ENCODE data around the gene CYB5B. TPM values are rescaled to one million over a fixed set of nuclear protein-coding genes. Genes with fewer than 3 reads are reported as not detected.

Gene CYB5B
- 100 to 1,000 TPM; 179 to 183 TPM for total RNA-seq

- ChIA-PET POLR2A (interaction anchor here (0.8 to 1.6 kb wide), 10 partner anchors 11 to 145 kb away, joined by 3 to 9 read pairs (median 5); partner anchors contain the start of genes NFAT5 and TERF2), CTCF (interaction anchor here (0.7 to 1.6 kb wide), 4 partner anchors 11 to 140 kb away, joined by 3 to 20 read pairs (median 6); no protein-coding TSS in a partner anchor)
- H3K4me3 Mint-ChIP-seq, result peak within 1 kb of the TSS; percentile 93
- DNase-seq (peak; percentile 98), ATAC-seq (peak; percentile 98)
- H3K27me3 Mint-ChIP-seq (ENCODE audit: low read depth), result no peaks in the 10 kb centered on the region
- H3K27ac Mint-ChIP-seq, result peak within 1 kb of the TSS; percentile 91
- peaks cover 11% of the 10 kb centered on the region for H3K9me3 Mint-ChIP-seq (ENCODE audit: insufficient read depth)
- H3K4me1 Mint-ChIP-seq (ENCODE audit: low read depth), result peaks cover 33% of the 10 kb centered on the region
- H3K36me3 Mint-ChIP-seq (ENCODE audit: low read depth), result peaks cover 41% of the 10 kb centered on the region
Measured at GRCh38 chr16:69424053-69424934, at the start of gene CYB5B. Gene CYB5B (plus strand): TSS chr16:69424619. CDS start chr16:69424684, 65 bp downstream.

- Mint-ChIP-seq H3K36me3 (ENCODE audit: low read depth) (peaks cover 55% of the 10 kb centered on the region), H3K4me1 (ENCODE audit: low read depth) (peaks cover 9% of the 10 kb centered on the region), H3K9me3 (ENCODE audit: insufficient read depth) (no peaks in the 10 kb centered on the region), H3K4me3 (no peak overlapping the region), H3K27ac (no peak overlapping the region), H3K27me3 (ENCODE audit: low read depth) (no peaks in the 10 kb centered on the region)
- ChIA-PET CTCF (interaction anchor here (1.4 kb wide), 1 partner anchor 8 kb away, joined by 3 read pairs; no protein-coding TSS in a partner anchor), POLR2A (no interaction called here)
- DNase-seq (no peak), ATAC-seq (no peak)
Measured at GRCh38 chr16:69376393-69377059, 47.9 kb upstream of the CYB5B start.

DNA sequence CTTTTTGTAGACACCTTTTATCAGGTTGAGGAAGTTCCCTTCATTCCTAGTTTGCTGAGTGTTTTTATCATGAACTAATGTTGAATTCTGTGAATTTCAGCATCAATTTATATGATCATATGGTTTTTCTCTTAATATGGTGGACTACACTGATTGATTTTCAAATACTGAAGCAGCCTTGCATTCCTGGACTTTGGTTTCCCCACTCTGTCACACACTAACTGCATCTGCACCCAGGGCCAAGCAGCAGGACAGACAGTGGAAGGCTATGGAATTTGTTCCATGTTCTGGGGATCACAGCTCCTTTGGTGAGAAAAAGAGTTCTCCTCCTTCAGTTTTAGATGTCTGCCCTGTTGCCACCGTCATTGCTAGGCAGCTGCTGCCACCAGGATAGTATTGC, 46.4 kb upstream of the CYB5B start:
- DNase-seq, result no peak
- no peak for ATAC-seq
- Mint-ChIP-seq H3K36me3 (ENCODE audit: low read depth) (peaks cover 57% of the 10 kb centered on the region), H3K9me3 (ENCODE audit: insufficient read depth) (no peaks in the 10 kb centered on the region), H3K4me3 (no peak overlapping the region), H3K4me1 (ENCODE audit: low read depth) (peaks cover 12% of the 10 kb centered on the region), H3K27me3 (ENCODE audit: low read depth) (no peaks in the 10 kb centered on the region), H3K27ac (peak overlapping the region; percentile 8)
- CTCF ChIA-PET, result interaction anchor here (0.6 kb wide), 1 partner anchor 156 kb away, joined by 3 read pairs; no protein-coding TSS in a partner anchor
- POLR2A ChIA-PET, result no interaction called here

DNA sequence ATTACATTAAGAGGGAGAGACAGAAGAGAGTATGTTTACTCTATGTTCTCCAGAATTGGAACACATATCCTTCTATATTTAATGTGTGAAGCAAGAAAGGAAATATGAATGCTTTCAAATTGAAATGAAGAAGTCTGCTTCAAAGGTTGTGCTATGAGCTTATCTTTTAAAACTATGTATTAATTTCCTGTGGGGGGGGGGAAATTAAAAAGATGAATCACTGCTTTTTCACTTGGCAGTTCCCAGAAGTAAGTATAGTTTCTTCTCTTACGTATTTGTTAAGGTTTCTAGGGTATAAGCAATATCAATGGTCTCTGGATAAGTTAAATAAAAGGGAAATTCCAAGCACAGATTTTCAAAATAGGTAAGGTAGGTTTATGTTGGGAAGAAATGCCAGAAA, 45.7 kb upstream of the CYB5B start:
- H3K27ac Mint-ChIP-seq, result no peak overlapping the region
- no peaks in the 10 kb centered on the region for H3K27me3 Mint-ChIP-seq (ENCODE audit: low read depth)
- ChIA-PET POLR2A (no interaction called here), CTCF (interaction anchor here (0.6 to 1.8 kb wide), 2 partner anchors 155 to 376 kb away, joined by 3 to 5 read pairs; partner anchors contain the start of gene NOB1)
- DNase-seq (no peak), ATAC-seq (no peak)
- H3K4me3 Mint-ChIP-seq, result no peak overlapping the region
- peaks cover 18% of the 10 kb centered on the region for H3K4me1 Mint-ChIP-seq (ENCODE audit: low read depth)
- no peaks in the 10 kb centered on the region for H3K9me3 Mint-ChIP-seq (ENCODE audit: insufficient read depth)
- peaks cover 58% of the 10 kb centered on the region for H3K36me3 Mint-ChIP-seq (ENCODE audit: low read depth)

- Mint-ChIP-seq H3K4me1 (ENCODE audit: low read depth) (peaks cover 28% of the 10 kb centered on the region), H3K27ac (no peak overlapping the region), H3K36me3 (ENCODE audit: low read depth) (peaks cover 66% of the 10 kb centered on the region), H3K27me3 (ENCODE audit: low read depth) (no peaks in the 10 kb centered on the region), H3K9me3 (ENCODE audit: insufficient read depth) (no peaks in the 10 kb centered on the region), H3K4me3 (no peak overlapping the region)
- ChIA-PET CTCF (interaction anchor here (0.8 to 0.9 kb wide), 2 partner anchors 15 to 41 kb away, joined by 3 to 6 read pairs; no protein-coding TSS in a partner anchor), POLR2A (interaction anchor here (0.6 to 0.7 kb wide), 2 partner anchors 164 to 847 kb away, joined by 3 to 5 read pairs; no protein-coding TSS in a partner anchor)
- ATAC-seq (no peak), DNase-seq (no peak)
Measured at GRCh38 chr16:69381231-69381630, 43.2 kb upstream of the CYB5B start.

DNA sequence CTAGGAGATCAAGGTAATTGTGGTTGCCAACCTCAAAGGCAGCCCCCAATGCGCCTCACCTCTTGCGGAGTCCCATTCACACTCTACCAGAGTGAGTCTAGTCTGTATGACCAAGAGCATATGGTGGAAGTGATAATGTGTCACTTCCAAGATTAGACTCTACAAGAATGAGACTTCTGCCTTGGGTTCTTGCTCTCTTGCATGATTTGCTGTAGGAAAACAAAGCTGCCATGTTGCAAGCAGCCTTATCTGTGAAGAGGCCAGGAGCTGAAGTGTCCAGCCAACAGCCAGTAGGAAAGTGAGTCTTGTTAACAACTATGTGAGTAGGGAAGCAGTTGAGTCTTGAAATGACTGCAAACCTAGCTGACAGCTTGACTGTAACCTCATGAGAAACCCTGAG, 42.0 kb upstream of the CYB5B start:
- ATAC-seq (no peak), DNase-seq (no peak)
- no peak overlapping the region for H3K27ac Mint-ChIP-seq
- POLR2A ChIA-PET, result interaction anchor here (0.7 to 1.3 kb wide), 3 partner anchors 41 to 182 kb away, joined by 3 to 4 read pairs (median 3); no protein-coding TSS in a partner anchor
- CTCF ChIA-PET, result interaction anchor here (0.8 to 0.9 kb wide), 2 partner anchors 12 to 14 kb away, joined by 3 to 8 read pairs; no protein-coding TSS in a partner anchor
- no peaks in the 10 kb centered on the region for H3K9me3 Mint-ChIP-seq (ENCODE audit: insufficient read depth)
- H3K36me3 Mint-ChIP-seq (ENCODE audit: low read depth), result peaks cover 62% of the 10 kb centered on the region
- peaks cover 28% of the 10 kb centered on the region for H3K4me1 Mint-ChIP-seq (ENCODE audit: low read depth)
- H3K4me3 Mint-ChIP-seq, result no peak overlapping the region
- H3K27me3 Mint-ChIP-seq (ENCODE audit: low read depth), result no peaks in the 10 kb centered on the region

- H3K4me3 Mint-ChIP-seq, result peak overlapping the region; percentile 89
- H3K9me3 Mint-ChIP-seq (ENCODE audit: insufficient read depth), result no peaks in the 10 kb centered on the region
- DNase-seq, result no peak
- no peaks in the 10 kb centered on the region for H3K27me3 Mint-ChIP-seq (ENCODE audit: low read depth)
- peaks cover 32% of the 10 kb centered on the region for H3K4me1 Mint-ChIP-seq (ENCODE audit: low read depth)
- POLR2A ChIA-PET, result interaction anchor here (0.7 kb wide), 2 partner anchors 179 to 370 kb away, joined by 3 read pairs; partner anchors contain the start of gene NOB1
- H3K27ac Mint-ChIP-seq, result peak overlapping the region; percentile 93
- no peak for ATAC-seq
- CTCF ChIA-PET, result interaction anchor here (0.6 to 4.6 kb wide), 5 partner anchors 9 to 370 kb away, joined by 3 to 40 read pairs (median 4); partner anchors contain the start of genes COG8 and NOB1
- peaks cover 40% of the 10 kb centered on the region for H3K36me3 Mint-ChIP-seq (ENCODE audit: low read depth)
Measured at GRCh38 chr16:69384974-69385373, 39.4 kb upstream of the CYB5B start.

DNA sequence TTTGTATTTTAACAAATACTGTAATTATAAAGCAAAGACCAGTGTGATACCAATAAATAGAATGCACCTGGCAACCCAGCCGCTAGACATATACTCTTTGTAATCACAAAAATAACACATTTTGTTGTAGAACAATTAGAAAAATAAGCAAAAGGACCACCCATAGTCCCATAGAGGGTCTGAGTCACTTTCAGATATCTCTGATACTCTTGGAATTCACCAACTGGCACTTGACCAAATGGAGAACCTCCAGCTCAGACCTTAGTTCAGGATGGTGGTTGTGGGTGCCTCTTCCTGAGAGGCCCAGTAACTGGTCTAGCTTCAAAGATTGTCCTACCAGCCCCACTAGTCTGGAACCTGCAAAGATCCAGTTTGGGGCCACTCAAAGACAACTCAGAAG, 37.8 kb upstream of the CYB5B start:
- peaks cover 32% of the 10 kb centered on the region for H3K4me1 Mint-ChIP-seq (ENCODE audit: low read depth)
- H3K36me3 Mint-ChIP-seq (ENCODE audit: low read depth), result peaks cover 29% of the 10 kb centered on the region
- ATAC-seq (no peak), DNase-seq (no peak)
- H3K27ac Mint-ChIP-seq, result no peak overlapping the region
- ChIA-PET POLR2A (interaction anchor here (0.7 to 1.0 kb wide), 3 partner anchors 10 to 272 kb away, joined by 3 to 5 read pairs (median 4); partner anchors contain the start of gene CYB5B), CTCF (interaction anchor here (0.8 to 4.6 kb wide), 3 partner anchors 10 to 178 kb away, joined by 3 to 40 read pairs (median 3); no protein-coding TSS in a partner anchor)
- H3K27me3 Mint-ChIP-seq (ENCODE audit: low read depth), result no peaks in the 10 kb centered on the region
- H3K4me3 Mint-ChIP-seq, result peak overlapping the region; percentile 89
- H3K9me3 Mint-ChIP-seq (ENCODE audit: insufficient read depth), result no peaks in the 10 kb centered on the region

DNA sequence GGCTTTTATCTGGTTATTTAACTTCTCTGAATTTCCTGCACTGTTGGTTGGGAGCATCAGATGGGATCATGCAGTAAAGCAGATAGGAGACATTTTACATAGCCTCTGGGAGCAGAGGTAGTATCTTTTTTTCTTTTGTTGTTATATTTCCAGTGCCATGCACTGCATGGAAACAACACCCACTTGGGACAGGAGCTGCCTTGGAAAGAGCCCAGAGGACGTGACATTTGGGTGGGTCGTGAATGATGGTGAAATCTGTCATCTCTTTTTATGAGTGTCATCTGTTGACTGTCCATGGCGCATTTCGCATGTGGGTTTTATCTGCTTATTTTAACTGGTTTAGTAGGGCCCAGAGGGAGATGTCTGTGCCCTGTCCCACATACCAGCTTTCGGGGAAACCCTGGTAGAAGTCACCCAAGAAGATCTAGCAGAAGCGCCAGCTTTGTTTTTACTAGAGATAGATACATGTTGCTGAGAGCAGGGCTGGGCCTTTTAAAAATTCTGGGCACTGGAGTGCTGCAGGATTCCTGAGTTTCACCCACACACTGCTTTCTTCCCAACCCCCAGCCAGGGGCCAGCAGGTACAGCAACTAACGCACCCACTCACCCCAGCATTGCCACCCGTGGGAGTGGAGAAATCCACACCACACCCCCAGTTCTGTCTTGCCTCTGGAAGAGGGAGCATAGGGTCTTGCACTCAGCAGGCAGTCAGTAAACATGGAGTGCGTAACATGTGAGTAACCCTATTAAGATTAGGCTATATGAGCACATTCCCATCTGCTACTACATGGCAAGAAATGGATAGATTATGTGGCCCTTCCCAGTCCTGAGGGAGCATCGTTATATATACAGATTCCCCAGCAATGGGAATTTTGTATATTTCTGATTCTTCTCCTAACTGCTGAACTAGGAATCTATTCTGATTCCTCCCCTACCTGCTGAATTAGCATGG, 30.2 kb upstream of the CYB5B start:
- no peak for DNase-seq
- no peak for ATAC-seq
- POLR2A ChIA-PET, result no interaction called here
- Mint-ChIP-seq H3K9me3 (ENCODE audit: insufficient read depth) (no peaks in the 10 kb centered on the region), H3K4me1 (ENCODE audit: low read depth) (peaks cover 13% of the 10 kb centered on the region), H3K36me3 (ENCODE audit: low read depth) (no peaks in the 10 kb centered on the region), H3K4me3 (no peak overlapping the region), H3K27ac (no peak overlapping the region), H3K27me3 (ENCODE audit: low read depth) (no peaks in the 10 kb centered on the region)
- CTCF ChIA-PET, result interaction anchor here (0.9 to 3.9 kb wide), 12 partner anchors 11 to 360 kb away, joined by 3 to 38 read pairs (median 18); partner anchors contain the start of genes CYB5B and NOB1

GRCh38 chr16:69395859-69396186, 28.6 kb upstream of the CYB5B start:
- no peaks in the 10 kb centered on the region for H3K36me3 Mint-ChIP-seq (ENCODE audit: low read depth)
- ATAC-seq (no peak), DNase-seq (no peak)
- no peaks in the 10 kb centered on the region for H3K9me3 Mint-ChIP-seq (ENCODE audit: insufficient read depth)
- no peak overlapping the region for H3K4me3 Mint-ChIP-seq
- peaks cover 18% of the 10 kb centered on the region for H3K4me1 Mint-ChIP-seq (ENCODE audit: low read depth)
- no peaks in the 10 kb centered on the region for H3K27me3 Mint-ChIP-seq (ENCODE audit: low read depth)
- CTCF ChIA-PET, result interaction anchor here (0.5 to 3.9 kb wide), 74 partner anchors 9 to 534 kb away, joined by 3 to 40 read pairs (median 5); partner anchors contain the start of genes CYB5B, NOB1, SNTB2 and TERF2
- peak overlapping the region; percentile 47 for H3K27ac Mint-ChIP-seq
- POLR2A ChIA-PET, result interaction anchor here (1.1 to 1.6 kb wide), 5 partner anchors 9 to 359 kb away, joined by 3 to 7 read pairs (median 5); partner anchors contain the start of genes CYB5B, NOB1 and TERF2

All from activated CD8-positive, alpha-beta T cell treated with anti-CD3 and anti-CD28 coated beads, Interleukin-2, amount 10 ng/mL, durations not matched to agents 7 days and 5 days (primary cell).